Trophoblast cell (in vitro differentiated cells and primary cell): ENCODE results near the gene E2F2.

ENCODE experiments used
- DNase-seq, 2 donors: peaks; one replicate each; pipeline ENCODE4 v3.0.0-alpha.2; 2016
- H2AFZ ChIP-seq: 2 replicates; pipeline ENCODE4 v1.6.1; 2013; ENCODE audit warnings: low read length, moderate library complexity, mild to moderate bottlenecking; ENCODE audit not compliant: insufficient read depth, poor library complexity
- H2AK5ac ChIP-seq: 2 replicates; pipeline ENCODE4 v1.6.1; 2013; ENCODE audit warnings: mild to moderate bottlenecking, low read length
- H2BK120ac ChIP-seq: 2 replicates; pipeline ENCODE4 v1.6.1; 2013; ENCODE audit warnings: low read length, mild to moderate bottlenecking, moderate library complexity; ENCODE audit not compliant: insufficient read depth, poor library complexity
- H2BK12ac ChIP-seq: 2 replicates; pipeline ENCODE4 v1.6.1; 2013; ENCODE audit warnings: mild to moderate bottlenecking, low read length, moderate library complexity
- H2BK5ac ChIP-seq: 2 replicates; pipeline ENCODE4 v1.6.1; 2013; ENCODE audit warnings: low read length, low read depth, moderate library complexity, mild to moderate bottlenecking; ENCODE audit not compliant: poor library complexity
- H3K14ac ChIP-seq: 2 replicates; pipeline ENCODE4 v1.6.1; 2013; ENCODE audit warnings: mild to moderate bottlenecking, low read length
- H3K18ac ChIP-seq: 2 replicates; pipeline ENCODE4 v1.6.1; 2013; ENCODE audit warnings: mild to moderate bottlenecking, low read length
- H3K23ac ChIP-seq: 2 replicates; pipeline ENCODE4 v1.6.1; 2013; ENCODE audit warnings: low read length
- H3K27ac ChIP-seq: 2 replicates; pipeline ENCODE4 v1.5.1; 2013; ENCODE audit warnings: low read depth, mild to moderate bottlenecking, inconsistent platforms, low read length, moderate library complexity
- H3K27me3 ChIP-seq: 2 replicates; pipeline ENCODE4 v1.6.1; 2013; ENCODE audit warnings: inconsistent platforms, mild to moderate bottlenecking, low read length, moderate library complexity; ENCODE audit not compliant: insufficient read depth
- H3K36me3 ChIP-seq, 2 experiments: 1 replicate in 1 of 2; 2 replicates in 1 of 2; pipeline ENCODE4 v1.6.1; 2013; ENCODE audit warnings: low read length in 2 of 2, mild to moderate bottlenecking in 2 of 2, moderate library complexity in 1 of 2; ENCODE audit not compliant: insufficient read depth in 2 of 2, control insufficient read depth in 1 of 2
- H3K4ac ChIP-seq: 2 replicates; pipeline ENCODE4 v1.6.1; 2013; ENCODE audit warnings: low read depth, mild to moderate bottlenecking, low read length, moderate library complexity
- H3K4me1 ChIP-seq, 2 experiments: 1 replicate in 1 of 2; 2 replicates in 1 of 2; pipeline ENCODE4 v1.6.1; 2013; ENCODE audit warnings: low read length in 2 of 2, mild to moderate bottlenecking in 2 of 2, moderate library complexity in 1 of 2; ENCODE audit not compliant: insufficient read depth in 2 of 2, control insufficient read depth in 1 of 2
- H3K4me2 ChIP-seq: 2 replicates; pipeline ENCODE4 v1.6.1; 2013; ENCODE audit warnings: inconsistent platforms, mild to moderate bottlenecking, low read length, moderate library complexity
- H3K4me3 ChIP-seq: 2 replicates; pipeline ENCODE4 v1.5.1; 2013; ENCODE audit warnings: mild to moderate bottlenecking, low read depth, low read length, inconsistent platforms
- H3K79me1 ChIP-seq: one replicate; pipeline ENCODE4 v1.6.1; 2013; ENCODE audit warnings: low read length
- H3K79me2 ChIP-seq: 2 replicates; pipeline ENCODE4 v1.6.1; 2013; ENCODE audit warnings: low read length, mild to moderate bottlenecking; ENCODE audit not compliant: control insufficient read depth, insufficient read depth, poor library complexity
- H3K9ac ChIP-seq: 2 replicates; pipeline ENCODE4 v1.6.1; 2013; ENCODE audit warnings: mild to moderate bottlenecking, low read length
- H3K9me3 ChIP-seq: 2 replicates; pipeline ENCODE4 v1.6.1; 2013; ENCODE audit warnings: low read depth, mild to moderate bottlenecking, control low read depth, inconsistent platforms, low read length; ENCODE audit not compliant: insufficient read depth
- H4K12ac ChIP-seq: 2 replicates; pipeline ENCODE4 v1.6.1; 2013; ENCODE audit warnings: low read depth, mild to moderate bottlenecking, low read length, moderate library complexity
- H4K8ac ChIP-seq: 2 replicates; pipeline ENCODE4 v1.6.1; 2013; ENCODE audit warnings: low read depth, mild to moderate bottlenecking, low read length, moderate library complexity
- H4K91ac ChIP-seq: one replicate; pipeline ENCODE4 v1.6.1; 2013; ENCODE audit warnings: low read depth, mild to moderate bottlenecking, low read length, moderate library complexity
- WGBS: extraction: QIAGEN DNeasy Blood & Tissue Kit; methylation state at CpG from one replicate; pipeline ENCODE4 v1.1.7; 2013; ENCODE audit warnings: missing lambda C conversion rate; ENCODE audit not compliant: insufficient read length, insufficient coverage; ENCODE audit errors: extremely low coverage; 5-methylcytosine and 5-hydroxymethylcytosine counted together

The E2F2 gene

GRCh38 chr1:23573574-23574182, 42.6 kb upstream of the E2F2 start:
- no peak overlapping the region for H2BK120ac ChIP-seq
- H3K4me3 ChIP-seq: no peak overlapping the region
- H4K12ac ChIP-seq: no peak overlapping the region
- H3K79me2 ChIP-seq: peaks cover 8% of the 10 kb centered on the region
- H3K4me2 ChIP-seq: no peak overlapping the region
- peak overlapping the region; percentile 23 for H3K27ac ChIP-seq
- H3K18ac ChIP-seq: no peak overlapping the region
- H2BK5ac ChIP-seq: no peak overlapping the region
- H3K79me1 ChIP-seq: peaks cover 30% of the 10 kb centered on the region
- H2AFZ ChIP-seq: no peak overlapping the region
- H4K91ac ChIP-seq: peak overlapping the region; percentile 2
- H4K8ac ChIP-seq: no peak overlapping the region
- no peaks in the 10 kb centered on the region for H3K27me3 ChIP-seq
- H3K36me3 ChIP-seq: no peaks in the 10 kb centered on the region
- H3K9me3 ChIP-seq: no peaks in the 10 kb centered on the region
- H3K14ac ChIP-seq: no peak overlapping the region
- no peak overlapping the region for H2AK5ac ChIP-seq
- H3K4ac ChIP-seq: no peak overlapping the region
- peak; percentile 34 to 88 for DNase-seq
- H3K9ac ChIP-seq: no peak overlapping the region
- no peak overlapping the region for H2BK12ac ChIP-seq
- H3K4me1 ChIP-seq: peaks cover 32 to 33% of the 10 kb centered on the region in 2 experiments
- no peak overlapping the region for H3K23ac ChIP-seq
- WGBS: no CpG with 5 or more reads among the region's 4 CpGs

- no CpG with 5 or more reads among the region's 3 CpGs for WGBS
- no peak overlapping the region for H2AFZ ChIP-seq
- no peak overlapping the region for H2BK120ac ChIP-seq
- H3K14ac ChIP-seq: no peak overlapping the region
- H4K8ac ChIP-seq: no peak overlapping the region
- H3K27me3 ChIP-seq: no peaks in the 10 kb centered on the region
- H3K4me3 ChIP-seq: no peak overlapping the region
- H3K79me1 ChIP-seq: peaks cover 34% of the 10 kb centered on the region
- no peak overlapping the region for H3K27ac ChIP-seq
- no peak overlapping the region for H2BK5ac ChIP-seq
- H4K91ac ChIP-seq: no peak overlapping the region
- no peaks in the 10 kb centered on the region for H3K36me3 ChIP-seq
- H2AK5ac ChIP-seq: no peak overlapping the region
- no peak overlapping the region for H3K4me2 ChIP-seq
- no peak overlapping the region for H3K9ac ChIP-seq
- DNase-seq: no peak
- no peak overlapping the region for H4K12ac ChIP-seq
- H3K4ac ChIP-seq: no peak overlapping the region
- no peak overlapping the region for H3K23ac ChIP-seq
- H3K9me3 ChIP-seq: no peaks in the 10 kb centered on the region
- H3K79me2 ChIP-seq: peaks cover 13% of the 10 kb centered on the region
- H2BK12ac ChIP-seq: no peak overlapping the region
- H3K18ac ChIP-seq: no peak overlapping the region
- peaks cover 30% of the 10 kb centered on the region in 2 experiments for H3K4me1 ChIP-seq
Observed at GRCh38 chr1:23571465-23571864, 40.4 kb upstream of the E2F2 start.

GRCh38 chr1:23570001-23570691, 39.1 kb upstream of the E2F2 start:
- Histone ChIP-seq H2AK5ac (no peak overlapping the region), H2BK5ac (no peak overlapping the region), H2BK120ac (no peak overlapping the region), H3K79me1 (peaks cover 27% of the 10 kb centered on the region), H3K4me2 (no peak overlapping the region), H4K8ac (no peak overlapping the region), H3K36me3 (no peaks in the 10 kb centered on the region), H3K4me1 (peaks cover 23% of the 10 kb centered on the region in 2 experiments), H3K9me3 (no peaks in the 10 kb centered on the region), H3K27ac (no peak overlapping the region), H2BK12ac (peak overlapping the region; percentile 7), H3K4me3 (no peak overlapping the region), H2AFZ (no peak overlapping the region), H3K4ac (no peak overlapping the region), H3K27me3 (no peaks in the 10 kb centered on the region), H4K91ac (no peak overlapping the region), H3K14ac (no peak overlapping the region), H3K9ac (no peak overlapping the region), H4K12ac (no peak overlapping the region), H3K23ac (no peak overlapping the region), H3K18ac (no peak overlapping the region), H3K79me2 (peaks cover 10% of the 10 kb centered on the region)
- WGBS: no CpG with 5 or more reads among the region's 4 CpGs
- DNase-seq: no peak

- Histone ChIP-seq H3K27me3 (no peaks in the 10 kb centered on the region), H3K4me2 (peak overlapping the region; percentile 68), H3K79me1 (peaks cover 28% of the 10 kb centered on the region), H4K91ac (peak overlapping the region; percentile 78), H2AK5ac (peak overlapping the region; percentile 86), H3K9ac (no peak overlapping the region), H3K14ac (peak overlapping the region; percentile 81), H3K79me2 (peaks cover 10% of the 10 kb centered on the region), H2BK5ac (peak overlapping the region; percentile 93), H3K9me3 (no peaks in the 10 kb centered on the region), H3K4me1 (peaks cover 20% of the 10 kb centered on the region in 2 experiments), H4K12ac (peak overlapping the region; percentile 82), H3K4me3 (peak overlapping the region; percentile 50), H3K23ac (no peak overlapping the region), H2BK120ac (peak overlapping the region; percentile 74), H4K8ac (peak overlapping the region; percentile 72), H2AFZ (peak overlapping the region; percentile 9), H2BK12ac (peak overlapping the region; percentile 97), H3K27ac (peak overlapping the region; percentile 52), H3K4ac (peak overlapping the region; percentile 18), H3K18ac (peak overlapping the region; percentile 94), H3K36me3 (no peaks in the 10 kb centered on the region)
- DNase-seq: peak in 1 of 2 donors; percentile 42
- 97% methylated on average over 3 of the region's 16 CpGs for WGBS
Observed at GRCh38 chr1:23568608-23569383, 37.8 kb upstream of the E2F2 start.
